SK-N-MC (cell line): Measurements from ENCODE around the gene YOD1.

Experiments
- EZH2 ChIP-seq: fragments of 200-600 bp; sonication (generic); IDR thresholded peaks from one replicate; pipeline ENCODE4 v1.6.1; 2017; ENCODE audit warnings: antibody characterized with exemption
- POLR2AphosphoS5 ChIP-seq: IDR thresholded peaks from 2 replicates; pipeline ENCODE4 v1.6.1; 2012; ENCODE audit warnings: mild to moderate bottlenecking, low read depth, low read length, borderline replicate concordance

GRCh38 chr1:207069858-207070506, 19.0 kb upstream of the YOD1 start:
- TF ChIP-seq POLR2AphosphoS5 (no peak), EZH2 (no peak)
